MM.1S (cell line): ENCODE data around the gene SHC4.

Experiments
- CTCF ChIP-seq: fragments of 300-600 bp; sonication (generic); IDR thresholded peaks from 2 replicates; pipeline ENCODE4 v1.5.1; 2016; ENCODE audit warnings: antibody characterized with exemption, low read length, mixed read lengths
- EZH2 ChIP-seq: fragments of 300-600 bp; sonication (generic); optimal IDR thresholded peaks from 2 replicates; pipeline ENCODE3; 2017; ENCODE audit warnings: low read depth, mild to moderate bottlenecking, antibody characterized with exemption, low read length, mixed read lengths
- EZH2phosphoT487 ChIP-seq: fragments of 300-600 bp; sonication (generic); IDR thresholded peaks from 2 replicates; pipeline ENCODE4 v1.6.1; 2018; ENCODE audit warnings: antibody characterized with exemption, low read length

DNA sequence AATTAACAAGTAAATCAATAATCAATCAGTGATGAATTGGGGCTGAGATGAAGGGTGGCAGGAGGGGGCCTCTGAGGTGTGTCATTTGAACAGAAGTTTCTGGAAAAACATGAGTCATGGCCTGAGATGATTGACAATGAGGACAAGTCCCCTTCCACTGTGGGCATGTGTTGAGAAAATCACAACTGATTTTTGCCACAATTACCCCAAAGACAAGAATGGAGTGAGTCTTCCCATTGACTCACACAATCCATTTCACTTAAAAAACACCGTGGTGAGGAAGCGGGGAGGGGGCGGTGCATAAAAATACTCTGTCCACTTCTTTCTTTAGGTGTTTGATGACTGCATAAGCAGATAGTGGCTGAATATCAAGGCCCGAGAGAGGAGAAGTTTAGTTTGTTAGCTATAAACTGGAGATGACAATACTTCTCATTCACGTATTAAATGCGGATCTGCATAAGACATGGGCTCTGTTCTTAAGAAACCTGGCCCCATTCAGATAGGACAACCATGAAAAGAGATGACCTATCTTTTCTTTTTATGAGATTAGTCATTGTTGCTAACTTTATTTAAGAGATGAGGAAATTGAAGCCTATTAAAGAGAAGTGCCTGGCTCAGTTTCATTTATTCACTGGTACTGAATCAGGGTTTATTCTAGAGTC, 34.7 kb downstream of the SHC4 start:
- no peak for TF ChIP-seq CTCF
- no peak for TF ChIP-seq EZH2
- no peak for TF ChIP-seq EZH2phosphoT487
